ENCODE measurements around the gene CAP2. TPM values are rescaled to one million over a fixed set of nuclear protein-coding genes. Genes with fewer than 3 reads are reported as not detected.

CAP2 gene
- total RNA-seq, 1 experiment from 2014 or later: 11.5 TPM

DNA sequence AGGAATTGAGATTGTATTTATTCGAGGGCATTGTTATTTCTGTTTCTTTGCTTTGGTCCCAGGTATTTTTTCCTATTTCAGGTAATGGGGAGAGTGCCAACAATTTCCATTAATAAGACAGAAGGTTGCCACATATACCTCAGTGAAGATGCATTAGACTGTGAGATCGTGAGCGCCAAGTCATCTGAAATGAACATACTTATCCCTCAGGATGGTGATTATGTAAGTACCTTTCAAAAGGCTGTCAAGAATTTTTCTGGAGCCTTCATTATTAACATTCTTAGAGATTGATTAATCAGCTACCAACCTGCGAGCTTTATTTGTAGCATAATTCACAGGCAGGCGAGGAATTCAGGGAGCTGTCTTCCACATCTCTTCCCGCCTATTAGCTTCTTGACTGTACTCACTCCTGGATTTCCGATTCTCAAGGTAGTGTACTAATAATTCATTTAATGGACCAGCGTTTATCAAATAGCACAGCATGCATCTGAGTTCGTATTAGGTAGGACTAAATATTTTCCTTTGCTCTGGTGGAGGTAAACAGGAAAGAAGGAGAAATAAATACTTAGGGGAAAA is 158.1 kb downstream of the CAP2 start:
- H2BK15ac ChIP-seq (ENCODE audit: low read depth, low read length): no peak overlapping the region
- H3K79me2 ChIP-seq (ENCODE audit: insufficient read depth, low read length): no peaks in the 10 kb centered on the region
- H4K20me1 ChIP-seq (ENCODE audit: control insufficient read depth, insufficient read depth, insufficient read length): no peaks in the 10 kb centered on the region
- no peak overlapping the region for H2AFZ ChIP-seq (ENCODE audit: low read length)
- no peak overlapping the region for H3K27ac Mint-ChIP-seq
- DNase-seq: no peak
- no peak overlapping the region for H2BK20ac ChIP-seq (ENCODE audit: low read depth, low read length, poor library complexity, severe bottlenecking)
- no peak overlapping the region for H3K23ac ChIP-seq (ENCODE audit: insufficient read length, low read depth, low read length)
- H3K9ac ChIP-seq (ENCODE audit: extremely low read depth, insufficient read length, low read length): no peak overlapping the region
- no peak overlapping the region for H4K5ac ChIP-seq (ENCODE audit: insufficient read length, low read depth, low read length)
- no peaks in the 10 kb centered on the region for H3K4me1 ChIP-seq (ENCODE audit: insufficient read depth, low read length)
- peaks cover 6 to 24% (median 20%) of the 10 kb centered on the region in 3 experiments; a peak in 6 of 7 replicates for H3K36me3 Mint-ChIP-seq (ENCODE audit: insufficient read depth in 1 of 3, low read depth in 3 of 3)
- H3K4me1 Mint-ChIP-seq: no peaks in the 10 kb centered on the region
- no CpG with 5 or more reads among the region's 9 CpGs for WGBS (ENCODE audit: extremely low coverage, insufficient read length, low lambda C conversion rate)
- no peak overlapping the region for H3K14ac ChIP-seq (ENCODE audit: insufficient read depth, low read length)
- H3K9me3 ChIP-seq (ENCODE audit: control insufficient read depth, low read depth, low read length): no peaks in the 10 kb centered on the region
- no peak overlapping the region for H3K27ac ChIP-seq (ENCODE audit: insufficient read length, low read depth, low read length)
- H3K4ac ChIP-seq (ENCODE audit: low read depth, low read length): no peak overlapping the region
- no peak overlapping the region for H3T11ph ChIP-seq (ENCODE audit: low read length)
- no peak overlapping the region for H3K56ac ChIP-seq (ENCODE audit: insufficient read length, low read depth, low read length)
- H2BK5ac ChIP-seq (ENCODE audit: insufficient read length, low read length): no peak overlapping the region
- no peak overlapping the region for H4K8ac ChIP-seq (replicated peaks; ENCODE audit: insufficient read length, low read depth, low read length)
- H2BK120ac ChIP-seq (ENCODE audit: low read depth, low read length, poor library complexity, severe bottlenecking): no peak overlapping the region
- H3K18ac ChIP-seq (ENCODE audit: insufficient read length, low read depth, low read length): no peak overlapping the region
- H3K4me3 Mint-ChIP-seq: no peak overlapping the region
- H3K27me3 Mint-ChIP-seq (ENCODE audit: low read depth): no peaks in the 10 kb centered on the region
- no peaks in the 10 kb centered on the region for H3K79me1 ChIP-seq (ENCODE audit: insufficient read depth, low read depth, low read length, poor library complexity, severe bottlenecking)
- TF ChIP-seq, protein P1, sequence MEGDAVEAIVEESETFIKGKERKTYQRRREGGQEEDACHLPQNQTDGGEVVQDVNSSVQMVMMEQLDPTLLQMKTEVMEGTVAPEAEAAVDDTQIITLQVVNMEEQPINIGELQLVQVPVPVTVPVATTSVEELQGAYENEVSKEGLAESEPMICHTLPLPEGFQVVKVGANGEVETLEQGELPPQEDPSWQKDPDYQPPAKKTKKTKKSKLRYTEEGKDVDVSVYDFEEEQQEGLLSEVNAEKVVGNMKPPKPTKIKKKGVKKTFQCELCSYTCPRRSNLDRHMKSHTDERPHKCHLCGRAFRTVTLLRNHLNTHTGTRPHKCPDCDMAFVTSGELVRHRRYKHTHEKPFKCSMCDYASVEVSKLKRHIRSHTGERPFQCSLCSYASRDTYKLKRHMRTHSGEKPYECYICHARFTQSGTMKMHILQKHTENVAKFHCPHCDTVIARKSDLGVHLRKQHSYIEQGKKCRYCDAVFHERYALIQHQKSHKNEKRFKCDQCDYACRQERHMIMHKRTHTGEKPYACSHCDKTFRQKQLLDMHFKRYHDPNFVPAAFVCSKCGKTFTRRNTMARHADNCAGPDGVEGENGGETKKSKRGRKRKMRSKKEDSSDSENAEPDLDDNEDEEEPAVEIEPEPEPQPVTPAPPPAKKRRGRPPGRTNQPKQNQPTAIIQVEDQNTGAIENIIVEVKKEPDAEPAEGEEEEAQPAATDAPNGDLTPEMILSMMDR (conservative IDR thresholded peaks at IDR 0.05): no peak
- H3K4me2 ChIP-seq (ENCODE audit: insufficient read depth, insufficient read length, low read length): no peak overlapping the region
- H3K27me3 ChIP-seq (ENCODE audit: insufficient read depth, low read length): no peaks in the 10 kb centered on the region; the same call in 1 of the 2 replicates
- no peaks in the 10 kb centered on the region for H3K23me2 ChIP-seq (ENCODE audit: insufficient read length, low read depth, low read length, poor library complexity, severe bottlenecking)
- H4K91ac ChIP-seq (ENCODE audit: insufficient read length, low read depth, low read length): no peak overlapping the region
- H3K9me3 Mint-ChIP-seq: no peaks in the 10 kb centered on the region
- no peak overlapping the region for H2AK5ac ChIP-seq (ENCODE audit: insufficient read length, low read length)
- no peak overlapping the region for H2BK12ac ChIP-seq (ENCODE audit: insufficient read length, low read depth, low read length)
